NOMO-1 treated with DMSO at 0.1 percent for 48 hours (cell line): ENCODE results near the gene ADAMTS9.

ENCODE experiments used
- DNase-seq: peaks from one replicate; lab custom pipeline; 2025; ENCODE audit not compliant: unreplicated experiment; lab: John Stamatoyannopoulos, UW

The ADAMTS9 gene

GRCh38 chr3:64687781-64688604 lies at the start of gene ADAMTS9:
ADAMTS9 (minus strand) TSS chr3:64688000; CDS start chr3:64687657, 343 bp downstream.
- no peak for DNase-seq

GRCh38 chr3:64732576-64732975 lies 44.8 kb upstream of the ADAMTS9 start:
- no peak for DNase-seq

- no peak for DNase-seq
Observed at GRCh38 chr3:64730681-64731080, 42.9 kb upstream of the ADAMTS9 start.

- DNase-seq, result no peak
Observed at GRCh38 chr3:64728994-64729393, 41.2 kb upstream of the ADAMTS9 start.

- DNase-seq, result no peak
Observed at GRCh38 chr3:64728428-64728827, 40.6 kb upstream of the ADAMTS9 start.

GRCh38 chr3:64726414-64727090 lies 38.8 kb upstream of the ADAMTS9 start:
- no peak for DNase-seq

GRCh38 chr3:64718976-64719375 lies 31.2 kb upstream of the ADAMTS9 start:
- no peak for DNase-seq

GRCh38 chr3:64717872-64718613 lies 30.2 kb upstream of the ADAMTS9 start:
- DNase-seq, result no peak

- DNase-seq, result no peak
Observed at GRCh38 chr3:64717411-64717810, 29.6 kb upstream of the ADAMTS9 start.

GRCh38 chr3:64716110-64716710 lies 28.4 kb upstream of the ADAMTS9 start:
- DNase-seq, result no peak

- no peak for DNase-seq
Observed at GRCh38 chr3:64715211-64715982, 27.6 kb upstream of the ADAMTS9 start.

GRCh38 chr3:64708456-64708855 lies 20.7 kb upstream of the ADAMTS9 start:
- no peak for DNase-seq

- no peak for DNase-seq
Observed at GRCh38 chr3:64705946-64706345, 18.1 kb upstream of the ADAMTS9 start.

GRCh38 chr3:64696896-64697295 lies 9.1 kb upstream of the ADAMTS9 start:
- no peak for DNase-seq

GRCh38 chr3:64694114-64694513 lies 6.3 kb upstream of the ADAMTS9 start:
- DNase-seq, result no peak

- no peak for DNase-seq
Observed at GRCh38 chr3:64693031-64693430, 5.2 kb upstream of the ADAMTS9 start.

- no peak for DNase-seq
Observed at GRCh38 chr3:64691051-64691450, 3.3 kb upstream of the ADAMTS9 start.

GRCh38 chr3:64687086-64687780 lies 567 bp downstream of the ADAMTS9 start:
- no peak for DNase-seq

GRCh38 chr3:64686446-64686908 lies 1.3 kb downstream of the ADAMTS9 start:
- no peak for DNase-seq
